A673 (cell line): ENCODE results near the gene CAPN1. TPM values are rescaled to one million over a fixed set of nuclear protein-coding genes. Genes with fewer than 3 reads are reported as not detected.

ENCODE experiments used
- BruUV-seq: library from RNA; stranded (reverse); fragments of 400-500 nt; replicated peaks from 2 replicates; lab custom pipeline; 2021; lab: Mats Ljungman, UMichigan
- CTCF ChIA-PET: fragments of 300-600 bp; sonication (Branson Sonifier 250); formaldehyde crosslinking; loops from one replicate; lab custom pipeline; 2022; ENCODE audit warnings: antibody characterized with exemption; lab: Charles Lee
- POLR2A ChIA-PET: fragments of 300-600 bp; sonication (Branson Sonifier 250); formaldehyde crosslinking; loops from one replicate; lab custom pipeline; 2022; ENCODE audit warnings: antibody characterized with exemption; ENCODE audit not compliant: low non-redundant PET; lab: Charles Lee
- DNase-seq: peaks from one replicate; pipeline ENCODE4 v3.0.0-alpha.2; 2015; ENCODE audit warnings: low spot score
- H3K27ac ChIP-seq: fragments of 200-600 bp; sonication (generic); 2 replicates; pipeline ENCODE4 v1.5.1; 2016; ENCODE audit warnings: mixed run types, low read depth, mild to moderate bottlenecking, mixed read lengths, antibody characterized with exemption, low read length; ENCODE audit not compliant: poor library complexity, severe bottlenecking
- H3K27me3 ChIP-seq: fragments of 200-600 bp; sonication (generic); replicated peaks from 2 replicates; pipeline ENCODE4 v1.6.1; 2017; ENCODE audit warnings: mixed run types, low read depth, mild to moderate bottlenecking, mixed read lengths, antibody characterized with exemption, low read length; ENCODE audit not compliant: insufficient read depth, poor library complexity
- H3K36me3 ChIP-seq: fragments of 200-600 bp; sonication (generic); 2 replicates; pipeline ENCODE4 v1.6.1; 2016; ENCODE audit warnings: mixed run types, mild to moderate bottlenecking, mixed read lengths, antibody characterized with exemption, low read length; ENCODE audit not compliant: insufficient read depth, poor library complexity, severe bottlenecking
- H3K4me1 ChIP-seq: fragments of 200-600 bp; sonication (generic); 2 replicates; pipeline ENCODE4 v1.6.1; 2017; ENCODE audit warnings: mixed run types, mild to moderate bottlenecking, mixed read lengths, antibody characterized with exemption, low read length; ENCODE audit not compliant: insufficient read depth, poor library complexity, severe bottlenecking
- H3K4me3 ChIP-seq: fragments of 200-600 bp; sonication (generic); 2 replicates; pipeline ENCODE4 v1.5.1; 2016; ENCODE audit warnings: low read depth, mixed run types, mild to moderate bottlenecking, mixed read lengths, low read length; ENCODE audit not compliant: poor library complexity, severe bottlenecking
- H3K9me3 ChIP-seq: fragments of 200-600 bp; sonication (generic); 2 replicates; pipeline ENCODE4 v1.6.1; 2016; ENCODE audit warnings: mixed run types, low read depth, mild to moderate bottlenecking, mixed read lengths, antibody characterized with exemption, low read length; ENCODE audit not compliant: poor library complexity, severe bottlenecking
- EZH2 ChIP-seq: fragments of 200-600 bp; sonication (generic); IDR thresholded peaks from 2 replicates; pipeline ENCODE4 v1.6.1; 2017; ENCODE audit warnings: borderline replicate concordance, low read depth, mild to moderate bottlenecking, mixed read lengths, antibody characterized with exemption, low read length; ENCODE audit not compliant: poor library complexity, severe bottlenecking
- intact Hi-C: fragments of 100-400 bp; cut with micrococcal nuclease; formaldehyde crosslinking; loops from one replicate; pipeline ENCODE4 v1.10.0; 2022; ENCODE audit not compliant: unreplicated experiment
- total RNA-seq: library from RNA; stranded (reverse); gene quantifications from 2 replicates; pipeline ENCODE4 v1.2.3, GENCODE V29; 2021
- TF ChIP-seq, protein P1 (sequence below): fragments of 300-800, 200-600 bp; sonication (generic); conservative IDR thresholded peaks from 2 replicates; pipeline ENCODE4 v1.5.1; 2017; ENCODE audit warnings: low read depth, mild to moderate bottlenecking, antibody characterized with exemption, low read length, moderate library complexity, mixed read lengths

The CAPN1 gene
- total RNA-seq, 1 experiment from 2014 or later: 79.9 TPM

DNA sequence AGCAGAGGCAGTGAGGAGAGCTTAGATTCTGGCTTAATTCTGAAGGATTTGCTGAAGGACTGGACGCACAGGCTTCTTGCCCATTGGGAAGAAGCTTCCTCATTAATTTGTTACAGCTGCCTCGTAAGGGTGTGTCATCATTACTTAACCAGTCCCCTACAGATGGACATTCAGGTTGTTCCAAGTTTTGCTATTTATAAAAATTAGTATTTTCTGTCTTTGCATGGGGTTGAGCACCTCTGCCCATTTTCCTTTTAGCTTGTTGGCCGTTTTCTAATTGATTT is 38.1 kb downstream of the CAPN1 start:
- intact Hi-C loops: no loop called here
- TF ChIP-seq, protein P1, sequence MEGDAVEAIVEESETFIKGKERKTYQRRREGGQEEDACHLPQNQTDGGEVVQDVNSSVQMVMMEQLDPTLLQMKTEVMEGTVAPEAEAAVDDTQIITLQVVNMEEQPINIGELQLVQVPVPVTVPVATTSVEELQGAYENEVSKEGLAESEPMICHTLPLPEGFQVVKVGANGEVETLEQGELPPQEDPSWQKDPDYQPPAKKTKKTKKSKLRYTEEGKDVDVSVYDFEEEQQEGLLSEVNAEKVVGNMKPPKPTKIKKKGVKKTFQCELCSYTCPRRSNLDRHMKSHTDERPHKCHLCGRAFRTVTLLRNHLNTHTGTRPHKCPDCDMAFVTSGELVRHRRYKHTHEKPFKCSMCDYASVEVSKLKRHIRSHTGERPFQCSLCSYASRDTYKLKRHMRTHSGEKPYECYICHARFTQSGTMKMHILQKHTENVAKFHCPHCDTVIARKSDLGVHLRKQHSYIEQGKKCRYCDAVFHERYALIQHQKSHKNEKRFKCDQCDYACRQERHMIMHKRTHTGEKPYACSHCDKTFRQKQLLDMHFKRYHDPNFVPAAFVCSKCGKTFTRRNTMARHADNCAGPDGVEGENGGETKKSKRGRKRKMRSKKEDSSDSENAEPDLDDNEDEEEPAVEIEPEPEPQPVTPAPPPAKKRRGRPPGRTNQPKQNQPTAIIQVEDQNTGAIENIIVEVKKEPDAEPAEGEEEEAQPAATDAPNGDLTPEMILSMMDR: no peak
- TF ChIP-seq EZH2: no peak
- Histone ChIP-seq H3K27me3 (no peaks in the 10 kb centered on the region), H3K4me3 (no peak overlapping the region), H3K4me1 (peaks cover 3% of the 10 kb centered on the region), H3K27ac (no peak overlapping the region), H3K9me3 (no peaks in the 10 kb centered on the region), H3K36me3 (no peaks in the 10 kb centered on the region)
- DNase-seq: no peak
- no TSS peak for BruUV-seq
- ChIA-PET CTCF (interaction anchor here (0.5 kb wide), 1 partner anchor 333 kb away, joined by 4 read pairs; no protein-coding TSS in a partner anchor), POLR2A (no interaction called here)

GRCh38 chr11:65221026-65221425 is 39.3 kb downstream of the CAPN1 start:
- POLR2A ChIA-PET: no interaction called here
- CTCF ChIA-PET: interaction anchor here (0.7 kb wide), 1 partner anchor 95 kb away, joined by 7 read pairs; no protein-coding TSS in a partner anchor
- H3K27me3 ChIP-seq: no peaks in the 10 kb centered on the region
- H3K4me1 ChIP-seq: peaks cover 12% of the 10 kb centered on the region
- DNase-seq: no peak
- no TSS peak for BruUV-seq
- intact Hi-C loops: no loop called here
- H3K36me3 ChIP-seq: no peaks in the 10 kb centered on the region
- no peaks in the 10 kb centered on the region for H3K9me3 ChIP-seq
- H3K27ac ChIP-seq: no peak overlapping the region
- H3K4me3 ChIP-seq: no peak overlapping the region
- TF ChIP-seq EZH2: no peak
- TF ChIP-seq, protein P1: no peak

DNA sequence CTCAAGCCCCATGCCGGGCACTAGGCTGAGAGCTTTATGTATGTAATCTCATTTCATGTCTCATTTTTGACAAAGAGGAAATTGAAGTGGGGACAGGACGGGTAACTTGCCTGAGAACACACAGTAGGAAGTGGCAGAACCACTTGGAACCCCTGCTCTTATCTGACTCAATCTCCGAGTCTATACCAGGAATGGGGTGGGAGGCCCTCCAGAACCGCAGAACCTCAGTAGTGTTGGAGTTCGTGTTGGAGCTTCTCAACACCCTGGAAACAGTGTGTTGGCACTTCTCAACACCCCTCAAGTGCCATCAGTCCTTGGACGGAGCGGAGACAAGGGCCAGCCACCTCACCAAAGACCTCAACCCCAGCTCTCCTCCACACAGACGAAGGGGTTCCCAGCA is 41.3 kb downstream of the CAPN1 start:
- Histone ChIP-seq H3K27ac (no peak overlapping the region), H3K36me3 (no peaks in the 10 kb centered on the region), H3K9me3 (no peaks in the 10 kb centered on the region), H3K4me1 (peaks cover 12% of the 10 kb centered on the region), H3K4me3 (no peak overlapping the region), H3K27me3 (no peaks in the 10 kb centered on the region)
- intact Hi-C loops: no loop called here
- ChIA-PET POLR2A (no interaction called here), CTCF (no interaction called here)
- BruUV-seq: no TSS peak
- no peak for DNase-seq
- TF ChIP-seq, protein P1: no peak
- no peak for TF ChIP-seq EZH2
